Adrenal gland (tissue), 12 donors: ENCODE data around the gene ZRANB3. TPM values are rescaled to one million over a fixed set of nuclear protein-coding genes. Genes with fewer than 3 reads are reported as not detected.
"Not testable (repeated sequence)": the region's sequence is repeated elsewhere in the genome, so short reads cannot be mapped to it uniquely, and the experiment has no call there.

ENCODE experiments used
- DNase-seq, 7 donors: peaks; one replicate each; pipeline ENCODE4 v3.0.0-alpha.2; 2019 to 2020
- H3K27ac ChIP-seq, 5 donors: fragments of 200-600 bp; sonication (generic) in 4 of 5; 1 replicate in 3 of 5; 2 replicates in 2 of 5; pipeline versions ENCODE4 v1.5.1 to v1.8.0; 2016 to 2020; ENCODE audit warnings: mild to moderate bottlenecking in 1 of 5
- H3K27me3 ChIP-seq: fragments of 200-600 bp; 2 replicates; pipeline ENCODE4 v1.8.0; 2021
- H3K36me3 ChIP-seq, 2 donors: fragments of 200-600 bp; replicated peaks in 1 of 2; 1 replicate in 1 of 2; 2 replicates in 1 of 2; pipeline versions ENCODE4 v1.5.1 to v1.8.0; 2018 to 2022
- H3K4me1 ChIP-seq, 2 donors: fragments of 200-600 bp; replicated peaks in 1 of 2; 1 replicate in 1 of 2; 2 replicates in 1 of 2; pipeline versions ENCODE4 v1.5.1 to v1.8.0; 2018 to 2021
- H3K4me3 ChIP-seq, 4 donors: fragments of 200-600 bp; sonication (generic) in 3 of 4; one replicate each; pipeline ENCODE4 v1.5.1; 2016 to 2018
- H3K9me3 ChIP-seq, 3 donors: fragments of 200-600 bp; sonication (generic) in 1 of 3; replicated peaks in 1 of 3; 1 replicate in 2 of 3; 2 replicates in 1 of 3; pipeline versions ENCODE4 v1.5.1 to v1.8.0; 2016 to 2021
- POLR2A ChIP-seq, 2 donors: fragments of 450-650 bp; IDR thresholded peaks; one replicate each; pipeline ENCODE4 v1.6.1; 2017; ENCODE audit warnings: antibody characterized with exemption in 2 of 2, mild to moderate bottlenecking in 2 of 2, moderate library complexity in 1 of 2
- WGBS, 4 donors: extraction: QIAGEN DNeasy Blood & Tissue Kit in 2 of 4; methylation state at CpG; one replicate each; pipeline versions ENCODE4 v1.1.5 to v1.1.7; 2013 to 2017; 5-methylcytosine and 5-hydroxymethylcytosine counted together
- intact Hi-C, 2 donors: fragments of 100-400 bp; cut with DNase I; formaldehyde crosslinking; loops; one replicate each; pipeline versions ENCODE4 v1.14.1 to v1.15.0; 2022 to 2023
- polyA plus RNA-seq, 3 donors: library from polyadenylated mRNA; stranded (reverse); fragments of 200-250 nt in 2 of 3; fragments of 350-450 nt in 1 of 3; fragmentation: Illumina TruSeq in 1 of 3; extraction: RNeasy Lipid Tissue Mini Kit (QIAGEN cat#74804) in 1 of 3; gene quantifications; one replicate each; pipeline ENCODE4 v1.2.3, GENCODE V29; 2013 to 2014
- total RNA-seq, 9 donors: library from RNA; depleted of rRNA in 4 of 9; stranded (reverse); fragments of >200 nt in 4 of 9; fragments of 120-200 nt in 1 of 9; fragmentation: NEBNext Ultra II Directional in 1 of 9; extraction: Animal tissue kit (Norgen Biotek cat#: 25700) in 1 of 9; gene quantifications; one replicate each; pipeline versions ENCODE4 v1.1.0 to v1.2.4, GENCODE V29; 2013 to 2023
- TF ChIP-seq, protein P1 (sequence below), 6 experiments: fragments of 450-650 bp in 4 of 6; fragments of 200-600 bp in 2 of 6; sonication (generic) in 1 of 6; IDR thresholded peaks; 1 replicate in 5 of 6; 2 replicates in 1 of 6; pipeline versions ENCODE4 v1.5.1 to v1.8.0; 2016 to 2021; ENCODE audit warnings: antibody characterized with exemption in 6 of 6, mild to moderate bottlenecking in 2 of 6, moderate library complexity in 1 of 6
- donor health status: healthy with polysubstance abuse.
- donor health status: Bipolar disorder and iron deficiency.
- donor health status: DM: yes; HTN: yes; CAD: no.
- donor health status: DM: no; HTN: no; CAD: no.
- donor health status: DM: no; HTN: no; CAD: no.
- donor health status: DM: yes; HTN: yes; CAD: no.

ZRANB3 gene
- total and polyA plus RNA-seq, 12 donors = 1.0 to 16.8 (median 9.0) TPM

DNA sequence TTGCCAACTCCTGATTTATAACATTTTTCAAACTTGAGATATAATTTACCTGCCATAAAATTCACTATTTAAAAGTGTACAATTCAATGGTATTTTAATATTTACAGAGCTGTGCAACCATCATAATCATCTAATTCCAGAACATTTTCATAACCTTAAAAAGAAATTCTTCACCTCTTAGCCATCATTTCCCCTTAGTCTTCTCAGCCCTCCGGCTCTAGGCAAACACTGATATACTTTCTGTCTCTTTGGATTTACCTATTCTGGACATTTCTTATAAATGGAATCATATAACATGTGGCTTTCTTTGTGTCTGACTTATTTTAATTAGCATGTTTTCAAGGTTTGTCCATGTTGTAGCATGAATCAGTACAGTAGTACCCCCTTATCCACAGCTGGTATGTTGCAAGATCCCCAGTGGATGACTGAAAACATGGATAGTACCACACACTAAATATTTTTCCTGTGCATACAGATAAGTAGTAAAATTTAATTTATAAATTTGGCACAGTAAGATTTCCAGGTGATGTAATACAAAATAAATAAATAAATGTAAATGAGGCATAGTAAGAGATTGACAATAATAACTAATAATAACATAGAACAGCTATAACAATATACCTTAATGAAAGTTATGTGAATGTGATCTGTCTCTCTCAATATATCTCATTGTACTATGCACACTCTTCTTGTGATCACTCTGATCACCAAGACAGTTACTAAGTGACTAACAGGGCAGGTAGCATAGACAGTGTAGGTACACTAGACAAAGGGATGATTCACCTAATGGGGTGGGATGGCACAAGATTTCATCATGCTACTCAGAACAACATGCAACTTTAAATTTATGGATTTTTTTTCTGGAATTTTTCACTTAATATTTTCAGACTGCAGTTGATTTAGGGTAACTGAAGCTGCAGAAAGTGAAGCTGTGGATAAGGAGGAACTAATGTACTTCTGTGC is 405.8 kb downstream of the ZRANB3 start:
- intact Hi-C loops = no loop called here
- 90 to 100% (median 97%) methylated on average over 1 of the region's 1 CpG for WGBS, 4 donors
- peaks cover 0 to 26% of the 10 kb centered on the region in 2 donors for H3K36me3 ChIP-seq

DNA sequence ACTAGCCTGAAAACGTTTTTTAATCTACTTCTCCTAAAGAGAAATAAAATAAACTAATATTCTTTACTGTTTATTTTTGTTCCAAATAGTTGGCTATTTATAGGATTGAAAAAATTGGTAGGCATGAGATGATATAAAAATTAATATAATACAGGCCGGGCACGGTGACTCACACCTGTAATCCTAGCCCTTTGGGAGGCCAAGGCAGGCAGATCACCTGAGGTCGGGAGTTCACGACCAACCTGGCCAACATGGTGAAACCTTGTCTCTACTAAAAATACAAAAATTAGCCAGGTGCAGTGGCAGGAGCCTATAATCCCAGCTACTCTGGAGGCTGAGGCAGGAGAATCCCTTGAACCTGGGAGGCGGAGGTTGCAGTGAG is 409.4 kb downstream of the ZRANB3 start:
- H3K27me3 ChIP-seq, H3K27ac ChIP-seq, H3K9me3 ChIP-seq, DNase-seq, H3K4me3 ChIP-seq, intact Hi-C loops, H3K4me1 ChIP-seq, H3K36me3 ChIP-seq: not testable (repeated sequence)
- 92 to 97% (median 94%) methylated on average over 6 of the region's 6 CpGs for WGBS, 4 donors

More for the DNA sequence above, 405.8 kb downstream of the ZRANB3 start:
- no peak for TF ChIP-seq POLR2A (IDR thresholded peaks at IDR 0.05)
- TF ChIP-seq, protein P1, sequence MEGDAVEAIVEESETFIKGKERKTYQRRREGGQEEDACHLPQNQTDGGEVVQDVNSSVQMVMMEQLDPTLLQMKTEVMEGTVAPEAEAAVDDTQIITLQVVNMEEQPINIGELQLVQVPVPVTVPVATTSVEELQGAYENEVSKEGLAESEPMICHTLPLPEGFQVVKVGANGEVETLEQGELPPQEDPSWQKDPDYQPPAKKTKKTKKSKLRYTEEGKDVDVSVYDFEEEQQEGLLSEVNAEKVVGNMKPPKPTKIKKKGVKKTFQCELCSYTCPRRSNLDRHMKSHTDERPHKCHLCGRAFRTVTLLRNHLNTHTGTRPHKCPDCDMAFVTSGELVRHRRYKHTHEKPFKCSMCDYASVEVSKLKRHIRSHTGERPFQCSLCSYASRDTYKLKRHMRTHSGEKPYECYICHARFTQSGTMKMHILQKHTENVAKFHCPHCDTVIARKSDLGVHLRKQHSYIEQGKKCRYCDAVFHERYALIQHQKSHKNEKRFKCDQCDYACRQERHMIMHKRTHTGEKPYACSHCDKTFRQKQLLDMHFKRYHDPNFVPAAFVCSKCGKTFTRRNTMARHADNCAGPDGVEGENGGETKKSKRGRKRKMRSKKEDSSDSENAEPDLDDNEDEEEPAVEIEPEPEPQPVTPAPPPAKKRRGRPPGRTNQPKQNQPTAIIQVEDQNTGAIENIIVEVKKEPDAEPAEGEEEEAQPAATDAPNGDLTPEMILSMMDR (IDR thresholded peaks at IDR 0.05) = no peak
- Histone ChIP-seq H3K4me3 (no peak overlapping the region), H3K27ac (no peak overlapping the region), H3K27me3 (no peaks in the 10 kb centered on the region), H3K9me3 (no peaks in the 10 kb centered on the region), H3K4me1 (no peaks in the 10 kb centered on the region)
- no peak for DNase-seq

DNA sequence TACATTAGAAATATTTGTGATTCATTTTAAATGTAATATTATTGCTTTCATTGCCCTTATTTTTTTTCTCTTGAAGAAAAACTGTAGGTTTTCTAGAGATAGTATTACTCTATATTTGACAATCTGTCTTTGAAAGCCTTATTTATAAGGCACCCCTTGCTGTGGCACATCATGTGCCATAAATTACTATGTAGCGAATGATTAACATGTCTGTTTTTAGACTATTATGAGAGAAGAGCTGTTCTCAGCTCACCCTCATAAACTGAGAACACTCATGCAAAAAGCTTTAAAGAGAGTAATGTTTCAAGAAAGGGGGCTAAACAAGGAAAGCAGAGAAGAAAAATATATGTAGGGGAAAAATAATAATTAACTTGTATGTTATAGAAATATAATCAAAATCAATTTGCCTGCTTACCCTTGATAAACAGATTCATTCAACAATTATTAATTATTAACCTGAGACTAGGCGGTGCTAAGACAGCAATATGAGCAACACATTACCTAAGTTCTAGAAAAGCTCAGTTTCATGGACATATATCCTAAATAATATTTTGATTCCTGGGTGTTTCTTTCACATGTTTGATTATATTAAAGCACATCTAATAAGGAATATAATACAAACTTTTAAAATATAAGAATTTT is 409.9 kb downstream of the ZRANB3 start:
- Histone ChIP-seq H3K36me3 (peaks cover 0 to under 1% of the 10 kb centered on the region in 2 donors), H3K27ac (no peak overlapping the region), H3K9me3 (no peaks in the 10 kb centered on the region), H3K4me3 (no peak overlapping the region), H3K27me3 (no peaks in the 10 kb centered on the region), H3K4me1 (no peaks in the 10 kb centered on the region)
- intact Hi-C loops = no loop called here
- TF ChIP-seq, protein P1 (IDR thresholded peaks at IDR 0.05) = no peak
- no peak for TF ChIP-seq POLR2A (IDR thresholded peaks at IDR 0.05)
- 92 to 100% (median 98%) methylated on average over 2 of the region's 2 CpGs for whole genome bisulfite sequencing, 4 donors
- DNase-seq = no peak

DNA sequence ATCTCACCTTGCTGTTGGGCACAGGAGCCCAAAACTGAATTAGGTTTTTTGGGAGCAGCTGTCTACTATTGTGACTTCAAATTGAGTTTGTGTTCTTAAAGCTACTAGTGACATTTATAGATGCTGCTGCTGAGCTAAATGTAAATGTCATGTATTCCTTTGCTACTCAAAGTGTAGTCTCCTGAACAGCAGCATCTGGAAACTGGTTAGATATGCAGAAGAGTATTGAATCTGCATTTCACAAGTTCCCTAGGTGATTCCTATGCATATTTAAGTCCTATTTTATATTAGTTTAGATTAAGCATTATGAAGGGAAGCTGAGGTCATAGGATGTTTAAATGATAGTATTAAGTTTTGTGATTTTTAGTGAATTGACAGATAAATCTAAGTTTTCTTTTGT is 411.4 kb downstream of the ZRANB3 start:
- intact Hi-C loops = no loop called here

More for the DNA sequence above, 411.4 kb downstream of the ZRANB3 start:
- Histone ChIP-seq H3K9me3 (no peaks in the 10 kb centered on the region), H3K27me3 (no peaks in the 10 kb centered on the region), H3K36me3 (no peaks in the 10 kb centered on the region), H3K4me1 (no peaks in the 10 kb centered on the region), H3K4me3 (no peak overlapping the region), H3K27ac (no peak overlapping the region)
- TF ChIP-seq, protein P1 (IDR thresholded peaks at IDR 0.05) = no peak
- no peak for TF ChIP-seq POLR2A (IDR thresholded peaks at IDR 0.05)
- no peak for DNase-seq
